H9 (cell line): Measurements from ENCODE around the gene CADM3. TPM values are rescaled to one million over a fixed set of nuclear protein-coding genes. Genes with fewer than 3 reads are reported as not detected.

Source experiments
- DNase-seq: peaks from one replicate; pipeline ENCODE4 v3.0.0-alpha.2; 2017
- H2AFZ ChIP-seq: one replicate; pipeline ENCODE4 v1.6.1; 2013; ENCODE audit warnings: mild to moderate bottlenecking, low read length, control low read depth, moderate library complexity
- H2AK5ac ChIP-seq: 2 replicates; pipeline ENCODE4 v1.6.1; 2013; ENCODE audit warnings: low read length, control low read depth, mixed read lengths; ENCODE audit not compliant: insufficient read length
- H2BK120ac ChIP-seq: one replicate; pipeline ENCODE4 v1.6.1; 2013; ENCODE audit warnings: low read depth, mild to moderate bottlenecking, low read length, control low read depth, inconsistent platforms; ENCODE audit not compliant: poor library complexity, severe bottlenecking
- H2BK12ac ChIP-seq: 2 replicates; pipeline ENCODE4 v1.6.1; 2013; ENCODE audit warnings: low read length, control low read depth, mixed read lengths, low read depth; ENCODE audit not compliant: insufficient read length
- H2BK15ac ChIP-seq: 2 replicates; pipeline ENCODE4 v1.6.1; 2013; ENCODE audit warnings: low read depth, low read length, control low read depth
- H2BK20ac ChIP-seq: one replicate; pipeline ENCODE4 v1.6.1; 2013; ENCODE audit warnings: low read depth, mild to moderate bottlenecking, low read length, control low read depth, inconsistent platforms; ENCODE audit not compliant: poor library complexity, severe bottlenecking
- H2BK5ac ChIP-seq: 2 replicates; pipeline ENCODE4 v1.6.1; 2013; ENCODE audit warnings: low read length, control low read depth, mixed read lengths; ENCODE audit not compliant: insufficient read length
- H3K14ac ChIP-seq: 2 replicates; pipeline ENCODE4 v1.6.1; 2013; ENCODE audit warnings: low read length, control low read depth; ENCODE audit not compliant: insufficient read depth
- H3K18ac ChIP-seq: 2 replicates; pipeline ENCODE4 v1.6.1; 2013; ENCODE audit warnings: low read depth, mild to moderate bottlenecking, mixed read lengths, low read length, control low read depth; ENCODE audit not compliant: insufficient read length
- H3K23ac ChIP-seq: 2 replicates; pipeline ENCODE4 v1.6.1; 2013; ENCODE audit warnings: low read length, control low read depth, mixed read lengths, low read depth; ENCODE audit not compliant: insufficient read length
- H3K23me2 ChIP-seq: 2 replicates; pipeline ENCODE4 v1.6.1; 2013; ENCODE audit warnings: low read depth, mild to moderate bottlenecking, mixed read lengths, low read length, control low read depth; ENCODE audit not compliant: insufficient read length, poor library complexity, severe bottlenecking
- H3K27ac ChIP-seq: 2 replicates; pipeline ENCODE4 v1.5.1; 2013; ENCODE audit warnings: low read length, control low read depth, mixed read lengths, low read depth; ENCODE audit not compliant: insufficient read length
- H3K27me3 ChIP-seq: 2 replicates; pipeline ENCODE4 v1.6.1; 2013; ENCODE audit warnings: low read length, control low read depth, inconsistent platforms; ENCODE audit not compliant: insufficient read depth
- H3K4ac ChIP-seq: 2 replicates; pipeline ENCODE4 v1.6.1; 2013; ENCODE audit warnings: low read depth, mild to moderate bottlenecking, control low read depth, inconsistent platforms, low read length, moderate library complexity
- H3K4me1 ChIP-seq: 2 replicates; pipeline ENCODE4 v1.6.1; 2013; ENCODE audit warnings: low read length, control low read depth, inconsistent platforms; ENCODE audit not compliant: insufficient read depth
- H3K4me2 ChIP-seq: 2 replicates; pipeline ENCODE4 v1.6.1; 2013; ENCODE audit warnings: low read length, control low read depth, mixed read lengths; ENCODE audit not compliant: insufficient read length, insufficient read depth
- H3K56ac ChIP-seq: 2 replicates; pipeline ENCODE4 v1.6.1; 2013; ENCODE audit warnings: low read depth, mild to moderate bottlenecking, mixed read lengths, low read length, control low read depth; ENCODE audit not compliant: insufficient read length
- H3K79me1 ChIP-seq: 2 replicates; pipeline ENCODE4 v1.6.1; 2013; ENCODE audit warnings: low read depth, mild to moderate bottlenecking, moderate library complexity, low read length, control low read depth, inconsistent platforms; ENCODE audit not compliant: insufficient read depth, poor library complexity, severe bottlenecking
- H3K79me2 ChIP-seq: 2 replicates; pipeline ENCODE4 v1.6.1; 2013; ENCODE audit warnings: low read length, control low read depth, inconsistent platforms; ENCODE audit not compliant: insufficient read depth
- H3K9ac ChIP-seq: 2 replicates; pipeline ENCODE4 v1.6.1; 2013; ENCODE audit warnings: low read length, control low read depth, mixed read lengths; ENCODE audit not compliant: insufficient read length; ENCODE audit errors: extremely low read depth
- H3K9me3 ChIP-seq: one replicate; pipeline ENCODE4 v1.6.1; 2013; ENCODE audit warnings: low read depth, low read length, inconsistent platforms; ENCODE audit not compliant: control insufficient read depth
- H3T11ph ChIP-seq: one replicate; pipeline ENCODE4 v1.6.1; 2013; ENCODE audit warnings: mild to moderate bottlenecking, low read length, control low read depth, inconsistent platforms
- H4K20me1 ChIP-seq: one replicate; pipeline ENCODE4 v1.6.1; 2013; ENCODE audit not compliant: control insufficient read depth, insufficient read length, insufficient read depth
- H4K5ac ChIP-seq: 2 replicates; pipeline ENCODE4 v1.6.1; 2013; ENCODE audit warnings: low read depth, mild to moderate bottlenecking, mixed read lengths, low read length, control low read depth; ENCODE audit not compliant: insufficient read length
- H4K8ac ChIP-seq: replicated peaks from 2 replicates; pipeline ENCODE4 v1.6.1; 2013; ENCODE audit warnings: low read length, control low read depth, mixed read lengths, low read depth; ENCODE audit not compliant: insufficient read length
- H4K91ac ChIP-seq: 2 replicates; pipeline ENCODE4 v1.6.1; 2013; ENCODE audit warnings: low read depth, mild to moderate bottlenecking, moderate library complexity, mixed read lengths, low read length, control low read depth; ENCODE audit not compliant: insufficient read length
- H3K27ac Mint-ChIP-seq, 3 experiments: 2 replicates in 2 of 3; 3 replicates in 1 of 3; pipeline ENCODE4 v1.8.0; 2020 to 2021; ENCODE audit warnings: mixed read lengths in 3 of 3, mild to moderate bottlenecking in 1 of 3, moderate library complexity in 1 of 3
- H3K27me3 Mint-ChIP-seq: 2 replicates; pipeline ENCODE4 v1.8.0; 2021; ENCODE audit warnings: low read depth, mild to moderate bottlenecking, moderate library complexity, mixed read lengths
- H3K36me3 Mint-ChIP-seq, 3 experiments: 2 replicates in 2 of 3; 3 replicates in 1 of 3; pipeline ENCODE4 v1.8.0; 2020 to 2021; ENCODE audit warnings: low read depth in 3 of 3, mixed read lengths in 3 of 3; ENCODE audit not compliant: insufficient read depth in 1 of 3
- H3K4me1 Mint-ChIP-seq, 2 experiments: 2 replicates each; pipeline ENCODE4 v1.8.0; 2020; ENCODE audit warnings: mixed read lengths in 2 of 2
- H3K4me3 Mint-ChIP-seq, 2 experiments: 2 replicates in 1 of 2; 3 replicates in 1 of 2; pipeline ENCODE4 v1.8.0; 2020 to 2021; ENCODE audit warnings: mild to moderate bottlenecking in 2 of 2, mixed read lengths in 2 of 2, moderate library complexity in 1 of 2
- H3K9me3 Mint-ChIP-seq, 2 experiments: 2 replicates in 1 of 2; 3 replicates in 1 of 2; pipeline ENCODE4 v1.8.0; 2020; ENCODE audit warnings: mild to moderate bottlenecking in 2 of 2, mixed read lengths in 2 of 2, moderate library complexity in 1 of 2
- WGBS: extraction: QIAGEN DNeasy Blood & Tissue Kit; methylation state at CpG from one replicate; pipeline ENCODE4 v1.1.7; 2013; ENCODE audit warnings: missing lambda C conversion rate, low lambda C conversion rate, mixed read lengths; ENCODE audit not compliant: insufficient read length; ENCODE audit errors: extremely low coverage; 5-methylcytosine and 5-hydroxymethylcytosine counted together
- total RNA-seq: library from RNA; stranded (reverse); gene quantifications from 2 replicates; pipeline ENCODE4 v1.2.1, GENCODE V29; 2021
- TF ChIP-seq, protein P1 (sequence below): fragments of 200-600 bp; sonication (generic); conservative IDR thresholded peaks from 3 replicates; pipeline ENCODE4 v1.8.0; 2021; ENCODE audit warnings: antibody characterized with exemption, mild to moderate bottlenecking

Gene CADM3
- total RNA-seq, 1 experiment from 2014 or later, result 5.6 TPM

DNA sequence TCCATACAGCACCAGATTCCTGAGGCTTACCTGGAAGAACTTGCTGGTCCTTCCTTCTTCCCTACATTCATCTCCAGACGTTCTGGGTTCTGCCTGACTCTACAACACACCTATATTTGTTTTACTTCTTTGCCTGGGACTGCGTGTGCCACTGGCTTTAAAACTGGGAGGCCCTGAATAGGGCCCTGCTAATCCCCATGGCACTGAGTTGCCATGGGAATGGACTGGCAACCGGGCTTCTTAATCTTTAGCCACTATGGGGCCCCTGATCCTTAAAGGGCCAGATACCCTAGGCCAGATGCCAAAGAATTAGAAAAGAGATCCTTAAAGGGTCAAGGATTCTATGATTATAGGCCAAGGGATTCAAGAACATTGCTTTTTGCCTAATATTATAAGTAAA, 24.4 kb upstream of the CADM3 start:
- H3K56ac ChIP-seq, result no peak overlapping the region
- no peaks in the 10 kb centered on the region for H3K23me2 ChIP-seq
- H3K14ac ChIP-seq, result no peak overlapping the region
- H2AK5ac ChIP-seq, result no peak overlapping the region
- H2BK20ac ChIP-seq, result no peak overlapping the region
- Mint-ChIP-seq H3K27me3 (peaks cover 2% of the 10 kb centered on the region), H3K27ac (no peak overlapping the region), H3K9me3 (peaks cover 3 to 8% of the 10 kb centered on the region in 2 experiments; a peak in 3 of 5 replicates), H3K36me3 (peaks cover 0 to 4% (median 4%) of the 10 kb centered on the region in 3 experiments; a peak in 3 of 7 replicates), H3K4me3 (no peak overlapping the region), H3K4me1 (peaks cover 4 to 5% of the 10 kb centered on the region in 2 experiments; a peak in 2 of 4 replicates)
- H3K4me1 ChIP-seq, result no peaks in the 10 kb centered on the region; the same call in 1 of the 2 replicates
- no peak overlapping the region for H2BK120ac ChIP-seq
- no peaks in the 10 kb centered on the region for H3K9me3 ChIP-seq
- no peaks in the 10 kb centered on the region for H3K79me2 ChIP-seq
- no peak overlapping the region for H4K5ac ChIP-seq
- H3K79me1 ChIP-seq, result no peaks in the 10 kb centered on the region
- H3K4ac ChIP-seq, result no peak overlapping the region
- no CpG with 5 or more reads among the region's 3 CpGs for WGBS
- H3T11ph ChIP-seq, result no peak overlapping the region
- H3K23ac ChIP-seq, result no peak overlapping the region
- no peak overlapping the region for H3K4me2 ChIP-seq
- no peak for DNase-seq
- H3K9ac ChIP-seq, result no peak overlapping the region
- no peak overlapping the region for H4K8ac ChIP-seq
- no peak overlapping the region for H2BK15ac ChIP-seq
- H2BK12ac ChIP-seq, result no peak overlapping the region
- no peaks in the 10 kb centered on the region for H4K20me1 ChIP-seq
- TF ChIP-seq, protein P1, sequence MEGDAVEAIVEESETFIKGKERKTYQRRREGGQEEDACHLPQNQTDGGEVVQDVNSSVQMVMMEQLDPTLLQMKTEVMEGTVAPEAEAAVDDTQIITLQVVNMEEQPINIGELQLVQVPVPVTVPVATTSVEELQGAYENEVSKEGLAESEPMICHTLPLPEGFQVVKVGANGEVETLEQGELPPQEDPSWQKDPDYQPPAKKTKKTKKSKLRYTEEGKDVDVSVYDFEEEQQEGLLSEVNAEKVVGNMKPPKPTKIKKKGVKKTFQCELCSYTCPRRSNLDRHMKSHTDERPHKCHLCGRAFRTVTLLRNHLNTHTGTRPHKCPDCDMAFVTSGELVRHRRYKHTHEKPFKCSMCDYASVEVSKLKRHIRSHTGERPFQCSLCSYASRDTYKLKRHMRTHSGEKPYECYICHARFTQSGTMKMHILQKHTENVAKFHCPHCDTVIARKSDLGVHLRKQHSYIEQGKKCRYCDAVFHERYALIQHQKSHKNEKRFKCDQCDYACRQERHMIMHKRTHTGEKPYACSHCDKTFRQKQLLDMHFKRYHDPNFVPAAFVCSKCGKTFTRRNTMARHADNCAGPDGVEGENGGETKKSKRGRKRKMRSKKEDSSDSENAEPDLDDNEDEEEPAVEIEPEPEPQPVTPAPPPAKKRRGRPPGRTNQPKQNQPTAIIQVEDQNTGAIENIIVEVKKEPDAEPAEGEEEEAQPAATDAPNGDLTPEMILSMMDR, result no peak
- H3K18ac ChIP-seq, result no peak overlapping the region
- H3K27ac ChIP-seq, result no peak overlapping the region
- H2AFZ ChIP-seq, result no peak overlapping the region
- H4K91ac ChIP-seq, result no peak overlapping the region
- H3K27me3 ChIP-seq, result no peaks in the 10 kb centered on the region
- H2BK5ac ChIP-seq, result no peak overlapping the region
